Measurements from ENCODE around the gene CHRNA9. TPM values are rescaled to one million over a fixed set of nuclear protein-coding genes. Genes with fewer than 3 reads are reported as not detected.

The CHRNA9 gene
- total RNA-seq, 1 donor = 0.09 TPM

DNA sequence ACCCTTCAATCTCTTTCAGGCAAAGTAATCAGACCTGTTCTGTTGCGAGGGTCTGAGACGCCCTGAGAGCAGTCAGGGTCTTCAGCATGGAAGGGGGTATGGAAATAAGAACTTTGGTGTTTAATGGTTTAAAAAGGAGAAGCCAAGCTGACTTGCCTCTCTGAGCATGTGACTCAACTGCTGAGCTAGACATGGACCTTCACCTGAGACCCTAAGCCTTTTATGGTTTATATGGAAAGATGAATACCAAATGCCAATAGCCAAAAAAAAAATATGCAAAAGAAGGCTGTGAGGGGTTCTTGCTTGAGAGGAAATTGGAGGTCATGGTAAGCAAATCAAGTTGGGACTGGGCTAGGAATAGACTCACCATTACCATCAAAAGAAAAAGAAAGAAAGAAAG lies 30.6 kb downstream of the CHRNA9 start:
- TF ChIP-seq, protein P1, sequence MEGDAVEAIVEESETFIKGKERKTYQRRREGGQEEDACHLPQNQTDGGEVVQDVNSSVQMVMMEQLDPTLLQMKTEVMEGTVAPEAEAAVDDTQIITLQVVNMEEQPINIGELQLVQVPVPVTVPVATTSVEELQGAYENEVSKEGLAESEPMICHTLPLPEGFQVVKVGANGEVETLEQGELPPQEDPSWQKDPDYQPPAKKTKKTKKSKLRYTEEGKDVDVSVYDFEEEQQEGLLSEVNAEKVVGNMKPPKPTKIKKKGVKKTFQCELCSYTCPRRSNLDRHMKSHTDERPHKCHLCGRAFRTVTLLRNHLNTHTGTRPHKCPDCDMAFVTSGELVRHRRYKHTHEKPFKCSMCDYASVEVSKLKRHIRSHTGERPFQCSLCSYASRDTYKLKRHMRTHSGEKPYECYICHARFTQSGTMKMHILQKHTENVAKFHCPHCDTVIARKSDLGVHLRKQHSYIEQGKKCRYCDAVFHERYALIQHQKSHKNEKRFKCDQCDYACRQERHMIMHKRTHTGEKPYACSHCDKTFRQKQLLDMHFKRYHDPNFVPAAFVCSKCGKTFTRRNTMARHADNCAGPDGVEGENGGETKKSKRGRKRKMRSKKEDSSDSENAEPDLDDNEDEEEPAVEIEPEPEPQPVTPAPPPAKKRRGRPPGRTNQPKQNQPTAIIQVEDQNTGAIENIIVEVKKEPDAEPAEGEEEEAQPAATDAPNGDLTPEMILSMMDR (IDR thresholded peaks at IDR 0.05; ENCODE audit: insufficient read depth, low read length) = no peak
- DNase-seq (ENCODE audit: low read depth) = no peak
- H3K4me3 ChIP-seq (ENCODE audit: low read depth, low read length) = no peak overlapping the region

DNA sequence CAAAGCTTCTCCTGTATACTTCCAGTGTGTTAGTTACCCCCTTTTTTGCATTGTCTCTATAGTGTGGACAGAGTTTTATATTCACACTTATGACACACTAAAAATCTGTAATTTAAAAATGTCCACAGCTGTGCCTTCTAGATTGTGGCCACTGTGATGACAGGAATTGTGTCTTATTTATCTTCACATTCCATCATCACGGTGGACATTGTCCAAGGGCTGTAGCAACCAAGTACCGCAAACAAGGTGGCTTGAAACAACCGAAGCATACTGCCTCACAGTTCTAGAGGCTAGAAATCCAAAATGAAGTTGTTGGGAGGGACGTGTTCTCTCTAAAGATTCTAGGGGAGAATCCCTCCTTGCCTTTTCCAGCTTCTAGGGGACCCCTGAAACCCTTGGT lies 32.3 kb downstream of the CHRNA9 start:
- H3K4me3 ChIP-seq (ENCODE audit: low read depth, low read length) = no peak overlapping the region
- TF ChIP-seq, protein P1 (IDR thresholded peaks at IDR 0.05; ENCODE audit: insufficient read depth, low read length) = no peak
- no peak for DNase-seq (ENCODE audit: low read depth)

DNA sequence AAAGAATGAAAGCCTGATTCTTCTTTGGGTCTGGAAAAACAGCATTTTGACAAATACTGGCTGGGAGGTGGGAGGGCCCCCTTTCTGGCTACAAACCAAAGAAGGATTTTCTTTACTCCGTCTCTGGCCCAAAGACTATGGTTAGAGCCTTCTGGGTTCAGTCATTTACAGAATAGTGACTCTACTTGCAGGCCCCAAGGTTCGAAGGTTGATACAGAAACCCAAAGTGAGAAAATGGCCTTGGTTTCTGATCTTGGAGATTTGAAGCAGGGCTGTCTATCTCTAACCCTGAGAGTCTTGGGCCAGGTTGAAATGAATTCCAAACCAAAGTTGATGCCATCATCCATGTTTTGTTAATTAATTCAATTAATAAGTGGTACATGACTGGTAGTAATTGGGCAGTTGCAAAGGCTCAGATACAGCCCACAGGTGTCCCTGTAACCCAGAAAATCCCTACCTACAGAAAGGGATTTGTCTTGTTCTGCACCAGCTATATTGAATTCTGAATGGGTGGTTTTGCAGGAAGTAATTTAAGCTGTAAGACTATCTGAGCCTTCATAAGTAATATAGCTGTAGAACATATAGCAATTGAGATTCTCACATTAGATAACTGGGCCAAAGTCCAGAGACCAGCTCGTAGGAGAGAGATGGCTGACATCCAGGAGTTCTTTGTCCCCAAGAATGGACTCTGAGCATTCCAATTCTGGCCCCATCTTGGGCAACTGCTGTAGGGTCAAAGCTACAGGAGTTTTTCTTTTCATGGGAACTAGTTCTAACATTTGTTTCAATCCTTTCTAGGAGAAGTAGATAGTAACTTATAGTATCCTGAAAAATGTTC lies 34.5 kb downstream of the CHRNA9 start:
- TF ChIP-seq, protein P1 (IDR thresholded peaks at IDR 0.05; ENCODE audit: insufficient read depth, low read length) = no peak
- no peak for DNase-seq (ENCODE audit: low read depth)
- no peak overlapping the region for H3K4me3 ChIP-seq (ENCODE audit: low read depth, low read length)

DNA sequence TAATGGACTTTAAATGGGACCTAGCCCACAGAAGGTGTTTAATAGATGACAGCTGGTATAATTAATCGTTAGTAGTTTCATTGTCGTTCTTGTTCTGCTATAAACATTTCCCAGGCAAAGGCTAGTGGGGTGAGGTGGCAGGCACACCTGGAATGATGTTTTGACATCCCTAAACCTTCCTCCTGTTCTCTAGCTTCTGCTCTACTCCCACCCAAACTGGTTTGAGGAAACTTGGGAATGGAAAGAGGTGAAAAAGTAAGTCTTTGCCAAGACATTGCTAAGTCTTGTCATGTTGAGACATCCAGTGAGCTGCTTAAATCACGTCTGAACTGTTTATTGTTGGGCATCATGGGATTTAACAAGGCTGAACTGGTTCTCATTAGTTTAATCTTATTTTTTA lies 37.5 kb downstream of the CHRNA9 start:
- no peak overlapping the region for H3K4me3 ChIP-seq (ENCODE audit: low read depth, low read length)
- no peak for DNase-seq (ENCODE audit: low read depth)
- TF ChIP-seq, protein P1 (IDR thresholded peaks at IDR 0.05; ENCODE audit: insufficient read depth, low read length) = no peak

DNA sequence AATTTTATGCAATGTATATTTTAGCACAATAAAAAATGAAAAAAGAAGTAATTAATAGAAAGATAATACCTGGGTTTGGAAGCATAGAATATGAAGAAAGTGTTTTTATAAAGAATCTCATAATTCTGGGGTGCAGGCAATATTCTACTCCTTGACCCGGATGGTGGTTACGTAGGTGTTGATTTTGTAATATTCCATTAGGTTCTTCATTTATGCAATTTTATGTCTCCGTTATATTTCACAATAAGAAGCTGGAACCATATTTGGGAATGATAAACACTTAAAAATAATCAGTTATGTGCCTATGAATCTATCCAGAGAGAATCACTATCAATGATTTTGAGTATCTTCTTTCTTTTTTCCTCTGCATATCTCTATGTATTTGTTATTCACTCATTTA lies 38.5 kb downstream of the CHRNA9 start:
- H3K4me3 ChIP-seq (ENCODE audit: low read depth, low read length) = no peak overlapping the region
- TF ChIP-seq, protein P1 (IDR thresholded peaks at IDR 0.05; ENCODE audit: insufficient read depth, low read length) = no peak
- no peak for DNase-seq (ENCODE audit: low read depth)

DNA sequence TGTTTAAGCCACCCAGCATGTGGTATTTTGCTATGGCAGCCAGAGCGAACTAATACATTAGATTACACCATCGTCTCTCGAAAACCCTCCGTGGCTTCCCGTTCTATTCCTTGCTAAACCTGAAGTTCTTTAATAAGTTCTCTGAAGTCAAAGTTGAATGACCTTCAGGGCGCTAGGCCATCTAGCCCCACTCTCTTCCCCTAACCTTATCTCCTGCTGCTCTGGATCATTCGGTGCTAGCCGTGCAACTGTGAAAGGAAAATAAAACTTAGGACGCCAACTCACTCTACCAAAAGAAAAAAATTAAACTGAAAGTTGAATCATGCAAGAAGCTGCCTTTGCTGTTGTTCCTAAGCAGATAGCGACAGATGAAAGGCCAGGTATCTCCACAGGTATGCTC lies 40.0 kb downstream of the CHRNA9 start:
- no peak for DNase-seq (ENCODE audit: low read depth)
- TF ChIP-seq, protein P1 (IDR thresholded peaks at IDR 0.05; ENCODE audit: insufficient read depth, low read length) = no peak
- no peak overlapping the region for H3K4me3 ChIP-seq (ENCODE audit: low read depth, low read length)

All from fibroblast of the aortic adventitia (primary cell).